H1 (cell line): ENCODE measurements around the gene ARID4B. TPM values are rescaled to one million over a fixed set of nuclear protein-coding genes. Genes with fewer than 3 reads are reported as not detected.

Experiments
- BACH1 ChIP-seq: IDR thresholded peaks from 2 replicates; pipeline ENCODE4 v1.6.1; 2012; ENCODE audit warnings: low read length, improper control_type of control experiment
- BRCA1 ChIP-seq: IDR thresholded peaks from 2 replicates; pipeline ENCODE4 v1.6.1; 2012; ENCODE audit warnings: low read depth, low read length, improper control_type of control experiment
- NANOG ChIP-seq: IDR thresholded peaks from 2 replicates; pipeline ENCODE4 v1.6.1; 2011; ENCODE audit warnings: low read length, low read depth, mild to moderate bottlenecking, inconsistent platforms; ENCODE audit not compliant: insufficient read depth, poor library complexity, severe bottlenecking
- NRF1 ChIP-seq: IDR thresholded peaks from 2 replicates; pipeline ENCODE4 v1.6.1; 2011; ENCODE audit warnings: mild to moderate bottlenecking, low read depth, low read length, improper control_type of control experiment
- polyA plus RNA-seq, 7 experiments: library from polyadenylated mRNA; depleted of rRNA in 3 of 7; stranded (reverse) in 5 of 7; unstranded in 2 of 7; fragments of >200 nt in 5 of 7; fragments of 200-250 nt in 2 of 7; gene quantifications; 1 replicate in 5 of 7; 2 replicates in 1 of 7; 4 replicates in 1 of 7; pipeline versions ENCODE4 v1.2.1 to v1.2.3, GENCODE V29; 2011 to 2013; ENCODE audit warnings: missing spikeins in 2 of 7, mixed read lengths in 2 of 7
- total RNA-seq: library from RNA; stranded (reverse); fragmentation: NEBNext Ultra II Directional; extraction: Animal tissue kit (Norgen Biotek cat#: 25700); gene quantifications from 2 replicates; pipeline ENCODE4 v1.2.1, GENCODE V29; 2021

The ARID4B gene
- total and polyA plus RNA-seq, 2 of the 8 experiments (the other 6 are each of a cell fraction or from before 2014, with no cell fraction given) = 5.1 to 28.8 TPM

DNA sequence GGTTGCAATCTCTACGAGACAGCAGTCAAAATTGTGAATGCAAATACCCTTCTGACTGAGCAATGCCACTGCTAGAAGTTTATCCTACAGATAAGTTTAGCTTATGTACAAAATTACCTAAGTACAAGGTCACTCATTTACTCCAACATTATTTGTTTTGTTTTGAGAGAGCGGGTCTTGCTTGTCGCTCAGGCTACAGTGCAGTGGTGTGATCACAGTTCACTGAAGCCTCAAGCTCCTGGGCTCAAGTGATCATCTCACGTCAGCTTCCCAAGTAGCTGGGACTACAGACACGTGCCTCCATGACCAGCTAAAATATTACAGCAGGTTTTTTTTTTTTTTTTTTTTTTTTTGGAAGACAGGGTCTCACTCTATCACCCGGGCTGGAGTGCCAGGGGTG is 182.3 kb downstream of the ARID4B start (continued):
- TF ChIP-seq NANOG = no peak
- TF ChIP-seq BRCA1 = no peak
- TF ChIP-seq BACH1 = no peak
- TF ChIP-seq NRF1 = no peak
